NT2/D1 (cell line): ENCODE data around the gene RANBP10.

ENCODE experiments used
- YY1 ChIP-seq: IDR thresholded peaks from 2 replicates; pipeline ENCODE4 v1.6.1; 2011; ENCODE audit not compliant: insufficient read length, insufficient read depth
- ZNF274 ChIP-seq: IDR thresholded peaks from 2 replicates; pipeline ENCODE4 v1.6.1; 2011; ENCODE audit warnings: mild to moderate bottlenecking, low read depth, low read length

DNA sequence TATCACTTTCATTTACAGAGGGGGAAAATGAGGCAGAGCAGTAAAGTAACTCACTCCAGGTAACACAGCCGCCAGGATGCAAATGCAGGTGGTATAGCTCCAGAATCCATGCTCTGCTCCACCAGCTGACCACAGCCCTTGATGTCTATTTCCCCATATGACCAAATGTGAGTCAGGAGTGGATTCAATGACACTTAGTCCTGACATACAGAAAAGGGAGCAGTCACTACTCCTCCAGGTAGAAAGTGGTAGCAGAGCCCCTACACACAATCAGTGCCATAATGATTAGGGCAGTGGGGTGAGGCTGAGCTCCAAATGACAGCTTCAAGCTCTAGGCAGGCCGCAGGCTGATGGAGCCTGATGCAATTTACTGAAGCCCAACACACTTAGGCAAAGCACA is 44.0 kb downstream of the RANBP10 start:
- TF ChIP-seq ZNF274 (no peak), YY1 (no peak)
